Measurements from ENCODE around the gene A1BG.

A1BG gene

DNA sequence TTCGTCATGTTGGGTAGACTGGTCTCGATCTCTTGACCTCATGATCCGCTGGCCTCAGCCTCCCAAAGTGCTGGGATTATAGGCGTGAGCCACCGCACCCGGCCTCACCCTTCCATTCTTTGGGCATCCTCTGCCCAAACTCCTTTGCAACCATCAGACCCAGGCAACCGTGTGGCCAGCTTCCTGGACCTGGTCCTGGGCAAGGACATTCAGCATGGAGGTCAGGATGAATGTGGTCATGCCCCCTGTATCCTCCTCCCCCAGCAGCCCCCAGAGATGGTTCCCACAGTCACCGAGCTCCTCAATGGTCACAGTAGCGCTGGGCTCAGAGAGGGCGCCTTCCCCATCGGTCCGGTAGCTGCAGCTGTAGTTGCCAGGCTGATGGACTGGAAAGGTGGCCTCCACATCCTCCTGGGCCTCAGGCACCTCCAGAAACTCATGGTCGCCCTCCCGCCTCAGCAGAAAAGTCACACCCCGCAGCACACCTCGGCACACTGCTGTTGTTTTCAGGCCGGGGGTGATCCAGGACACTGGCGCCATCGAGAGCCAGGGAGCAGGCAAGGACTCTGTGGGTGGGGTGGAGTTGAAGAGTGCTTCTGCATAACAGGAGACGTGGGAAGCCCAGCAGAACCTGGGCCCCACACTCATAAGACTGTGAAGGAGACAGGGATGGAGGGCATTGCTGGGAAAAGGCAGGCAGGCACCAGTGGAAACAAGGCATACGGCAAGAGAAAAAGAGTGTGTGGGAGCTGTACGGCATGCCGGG is 1.1 kb downstream of the A1BG start:
- TF ChIP-seq SIN3A (IDR thresholded peaks at IDR 0.05; ENCODE audit: borderline replicate concordance, insufficient read depth, low read length) (no peak), TAF1 (IDR thresholded peaks at IDR 0.05; ENCODE audit: borderline replicate concordance, insufficient read depth, low read length) (no peak), POLR2AphosphoS5 (IDR thresholded peaks at IDR 0.05; ENCODE audit: low read depth, low read length) (no peak), FOXP2 (optimal IDR thresholded peaks at IDR 0.05; ENCODE audit: borderline replicate concordance, extremely low read depth, extremely low read length, insufficient read depth) (no peak)
- TF ChIP-seq, protein P1, sequence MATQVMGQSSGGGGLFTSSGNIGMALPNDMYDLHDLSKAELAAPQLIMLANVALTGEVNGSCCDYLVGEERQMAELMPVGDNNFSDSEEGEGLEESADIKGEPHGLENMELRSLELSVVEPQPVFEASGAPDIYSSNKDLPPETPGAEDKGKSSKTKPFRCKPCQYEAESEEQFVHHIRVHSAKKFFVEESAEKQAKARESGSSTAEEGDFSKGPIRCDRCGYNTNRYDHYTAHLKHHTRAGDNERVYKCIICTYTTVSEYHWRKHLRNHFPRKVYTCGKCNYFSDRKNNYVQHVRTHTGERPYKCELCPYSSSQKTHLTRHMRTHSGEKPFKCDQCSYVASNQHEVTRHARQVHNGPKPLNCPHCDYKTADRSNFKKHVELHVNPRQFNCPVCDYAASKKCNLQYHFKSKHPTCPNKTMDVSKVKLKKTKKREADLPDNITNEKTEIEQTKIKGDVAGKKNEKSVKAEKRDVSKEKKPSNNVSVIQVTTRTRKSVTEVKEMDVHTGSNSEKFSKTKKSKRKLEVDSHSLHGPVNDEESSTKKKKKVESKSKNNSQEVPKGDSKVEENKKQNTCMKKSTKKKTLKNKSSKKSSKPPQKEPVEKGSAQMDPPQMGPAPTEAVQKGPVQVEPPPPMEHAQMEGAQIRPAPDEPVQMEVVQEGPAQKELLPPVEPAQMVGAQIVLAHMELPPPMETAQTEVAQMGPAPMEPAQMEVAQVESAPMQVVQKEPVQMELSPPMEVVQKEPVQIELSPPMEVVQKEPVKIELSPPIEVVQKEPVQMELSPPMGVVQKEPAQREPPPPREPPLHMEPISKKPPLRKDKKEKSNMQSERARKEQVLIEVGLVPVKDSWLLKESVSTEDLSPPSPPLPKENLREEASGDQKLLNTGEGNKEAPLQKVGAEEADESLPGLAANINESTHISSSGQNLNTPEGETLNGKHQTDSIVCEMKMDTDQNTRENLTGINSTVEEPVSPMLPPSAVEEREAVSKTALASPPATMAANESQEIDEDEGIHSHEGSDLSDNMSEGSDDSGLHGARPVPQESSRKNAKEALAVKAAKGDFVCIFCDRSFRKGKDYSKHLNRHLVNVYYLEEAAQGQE (IDR thresholded peaks at IDR 0.05; ENCODE audit: insufficient read depth in 1 of 2, low read depth in 2 of 2, low read length in 2 of 2): no peak

DNA sequence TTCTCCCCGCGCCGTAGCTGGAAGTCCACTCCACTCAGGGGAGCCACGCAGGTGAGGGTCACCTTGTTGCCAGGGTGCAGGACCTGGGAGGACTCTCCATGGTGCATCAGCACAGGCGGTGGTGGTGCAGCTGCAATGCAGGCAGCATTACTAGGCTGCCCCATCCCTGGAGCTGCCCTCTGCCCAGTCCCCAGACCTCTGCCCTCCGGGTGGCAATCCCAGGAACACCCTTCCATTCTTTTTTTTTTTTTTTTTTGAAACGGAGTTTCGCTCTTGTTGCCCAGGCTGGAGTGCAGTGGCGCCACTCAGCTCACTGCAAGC is 1.8 kb downstream of the A1BG start:
- no peak for TF ChIP-seq TAF1 (IDR thresholded peaks at IDR 0.05; ENCODE audit: borderline replicate concordance, insufficient read depth, low read length)
- no peak for TF ChIP-seq FOXP2 (optimal IDR thresholded peaks at IDR 0.05; ENCODE audit: borderline replicate concordance, extremely low read depth, extremely low read length, insufficient read depth)
- TF ChIP-seq POLR2AphosphoS5 (IDR thresholded peaks at IDR 0.05; ENCODE audit: low read depth, low read length): no peak
- TF ChIP-seq, protein P1 (IDR thresholded peaks at IDR 0.05; ENCODE audit: insufficient read depth in 1 of 2, low read depth in 2 of 2, low read length in 2 of 2): no peak
- no peak for TF ChIP-seq SIN3A (IDR thresholded peaks at IDR 0.05; ENCODE audit: borderline replicate concordance, insufficient read depth, low read length)

DNA sequence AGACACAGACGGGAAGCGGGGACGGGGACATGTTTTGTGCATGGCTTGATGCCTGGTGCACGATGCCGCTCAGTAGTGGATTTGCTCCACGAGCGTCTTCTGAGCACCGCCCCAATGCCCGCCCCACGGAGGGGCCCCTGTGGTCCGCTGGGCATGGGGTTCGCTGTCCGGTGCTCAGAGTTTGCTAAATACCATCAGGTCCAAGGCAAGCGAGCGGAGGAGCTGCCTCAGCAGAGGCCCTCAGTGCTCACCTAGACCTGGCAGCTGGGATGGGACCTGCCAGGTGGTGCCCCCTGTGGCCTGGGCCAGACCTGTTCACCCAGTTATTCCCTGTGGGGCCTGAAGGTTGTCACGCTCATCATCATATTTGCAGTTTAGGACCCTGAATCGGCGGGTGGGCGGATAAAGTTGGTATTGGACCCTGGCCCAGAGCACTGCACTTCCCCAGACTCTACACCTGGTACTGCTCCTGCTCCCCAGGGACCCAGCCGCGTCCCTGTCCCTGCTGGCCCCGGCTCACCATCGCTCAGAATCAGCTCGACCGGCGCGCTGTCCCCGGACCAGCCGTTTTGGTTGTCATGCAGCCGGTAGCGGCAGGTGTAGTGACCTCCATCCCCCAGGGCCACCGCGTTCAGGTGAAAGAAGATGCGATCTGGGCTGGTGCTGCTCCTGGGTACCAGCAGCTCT is 2.3 kb downstream of the A1BG start:
- TF ChIP-seq SIN3A (IDR thresholded peaks at IDR 0.05; ENCODE audit: borderline replicate concordance, insufficient read depth, low read length) (no peak), TAF1 (IDR thresholded peaks at IDR 0.05; ENCODE audit: borderline replicate concordance, insufficient read depth, low read length) (no peak), FOXP2 (optimal IDR thresholded peaks at IDR 0.05; ENCODE audit: borderline replicate concordance, extremely low read depth, extremely low read length, insufficient read depth) (no peak), POLR2AphosphoS5 (IDR thresholded peaks at IDR 0.05; ENCODE audit: low read depth, low read length) (no peak)
- TF ChIP-seq, protein P1 (IDR thresholded peaks at IDR 0.05; ENCODE audit: insufficient read depth in 1 of 2, low read depth in 2 of 2, low read length in 2 of 2): no peak

DNA sequence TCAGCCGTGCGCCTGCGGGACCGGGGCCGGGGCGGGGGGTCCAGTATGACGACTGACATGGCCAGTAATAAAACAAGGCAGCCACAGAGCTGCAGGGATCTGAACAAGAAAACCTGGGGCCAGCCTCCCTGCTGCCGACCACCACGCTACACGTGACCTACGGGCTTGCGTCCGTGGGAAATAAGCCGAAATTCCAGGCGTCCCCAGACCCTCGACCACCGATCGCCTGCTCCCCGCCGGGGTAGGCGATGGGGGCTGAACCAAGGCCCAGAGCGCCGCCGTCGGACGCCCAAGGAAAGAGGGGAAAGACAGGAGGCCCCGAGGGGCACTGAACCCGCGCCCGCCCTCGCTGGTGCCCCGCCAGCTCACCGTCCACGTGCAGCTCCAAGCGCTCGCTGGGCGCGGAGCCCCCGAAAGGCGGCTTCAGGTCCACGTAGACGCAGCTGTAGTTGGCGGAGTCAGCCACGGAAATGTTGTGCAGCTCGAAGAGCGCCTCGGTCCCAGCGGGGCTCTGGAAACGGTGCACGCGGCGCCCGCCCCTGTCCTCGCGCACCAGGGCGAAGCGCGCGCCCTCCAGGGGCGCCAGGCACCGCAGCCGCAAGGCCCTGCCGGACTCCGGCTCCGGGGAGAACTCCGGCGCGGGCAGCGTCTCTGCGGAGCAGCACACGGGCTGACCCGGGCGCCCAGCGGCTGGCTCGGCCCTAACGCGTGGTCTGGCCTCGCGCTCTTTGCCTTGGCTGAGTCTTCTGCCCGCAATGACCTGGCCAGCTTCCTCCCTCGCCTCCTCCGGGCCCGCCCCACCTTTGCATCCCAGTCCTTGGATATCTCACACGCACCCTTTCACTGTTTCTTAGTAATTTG is 3.1 kb downstream of the A1BG start:
- no peak for TF ChIP-seq POLR2AphosphoS5 (IDR thresholded peaks at IDR 0.05; ENCODE audit: low read depth, low read length)
- no peak for TF ChIP-seq TAF1 (IDR thresholded peaks at IDR 0.05; ENCODE audit: borderline replicate concordance, insufficient read depth, low read length)

DNA sequence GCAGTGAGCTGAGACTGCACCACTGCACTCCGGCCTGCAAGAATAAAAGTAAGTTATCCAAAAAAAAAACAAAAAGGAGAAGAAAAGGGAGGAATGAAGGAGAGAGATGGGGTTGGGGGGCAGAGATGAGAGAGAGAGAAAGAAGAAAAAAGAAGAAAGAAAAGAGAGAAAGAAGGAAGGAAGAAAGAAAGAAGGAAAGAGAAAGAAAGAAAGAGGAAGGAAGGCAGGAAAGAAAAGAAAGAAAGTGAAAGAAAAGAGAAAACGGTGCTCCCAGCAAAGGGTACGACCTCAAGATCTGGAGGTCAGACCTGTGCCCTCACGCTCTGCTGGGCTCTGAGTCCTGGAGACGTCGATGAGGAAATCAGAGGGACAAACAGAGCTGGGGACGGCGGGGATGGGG is 3.7 kb downstream of the A1BG start:
- TF ChIP-seq FOXP2 (optimal IDR thresholded peaks at IDR 0.05; ENCODE audit: borderline replicate concordance, extremely low read depth, extremely low read length, insufficient read depth): no peak
- TF ChIP-seq, protein P1 (IDR thresholded peaks at IDR 0.05; ENCODE audit: insufficient read depth in 1 of 2, low read depth in 2 of 2, low read length in 2 of 2): no peak
- no peak for TF ChIP-seq SIN3A (IDR thresholded peaks at IDR 0.05; ENCODE audit: borderline replicate concordance, insufficient read depth, low read length)
- no peak for TF ChIP-seq POLR2AphosphoS5 (IDR thresholded peaks at IDR 0.05; ENCODE audit: low read depth, low read length)
- TF ChIP-seq TAF1 (IDR thresholded peaks at IDR 0.05; ENCODE audit: borderline replicate concordance, insufficient read depth, low read length): no peak
